Measurements from ENCODE around the gene MORN1.

DNA sequence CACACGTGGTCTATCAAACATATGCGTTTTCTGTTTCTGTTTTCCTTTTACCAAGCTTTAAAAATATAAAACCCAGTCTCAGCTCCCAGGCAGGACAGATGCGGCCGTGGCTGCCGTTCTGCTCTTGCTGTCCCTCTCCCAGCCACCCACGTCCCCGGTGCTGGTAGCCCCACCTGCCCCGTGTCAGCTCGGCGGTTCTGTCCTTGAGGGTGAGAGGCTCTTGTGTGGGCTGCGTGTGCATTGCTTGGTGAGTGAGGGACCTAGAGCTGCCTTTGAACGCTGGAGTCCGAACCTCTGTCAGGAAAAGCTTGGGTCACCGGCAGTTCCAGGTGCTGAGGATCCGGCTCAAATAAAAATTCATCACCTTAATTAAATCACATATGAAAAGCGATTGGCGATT, 4.7 kb upstream of the MORN1 start:
- TF ChIP-seq, protein P1, sequence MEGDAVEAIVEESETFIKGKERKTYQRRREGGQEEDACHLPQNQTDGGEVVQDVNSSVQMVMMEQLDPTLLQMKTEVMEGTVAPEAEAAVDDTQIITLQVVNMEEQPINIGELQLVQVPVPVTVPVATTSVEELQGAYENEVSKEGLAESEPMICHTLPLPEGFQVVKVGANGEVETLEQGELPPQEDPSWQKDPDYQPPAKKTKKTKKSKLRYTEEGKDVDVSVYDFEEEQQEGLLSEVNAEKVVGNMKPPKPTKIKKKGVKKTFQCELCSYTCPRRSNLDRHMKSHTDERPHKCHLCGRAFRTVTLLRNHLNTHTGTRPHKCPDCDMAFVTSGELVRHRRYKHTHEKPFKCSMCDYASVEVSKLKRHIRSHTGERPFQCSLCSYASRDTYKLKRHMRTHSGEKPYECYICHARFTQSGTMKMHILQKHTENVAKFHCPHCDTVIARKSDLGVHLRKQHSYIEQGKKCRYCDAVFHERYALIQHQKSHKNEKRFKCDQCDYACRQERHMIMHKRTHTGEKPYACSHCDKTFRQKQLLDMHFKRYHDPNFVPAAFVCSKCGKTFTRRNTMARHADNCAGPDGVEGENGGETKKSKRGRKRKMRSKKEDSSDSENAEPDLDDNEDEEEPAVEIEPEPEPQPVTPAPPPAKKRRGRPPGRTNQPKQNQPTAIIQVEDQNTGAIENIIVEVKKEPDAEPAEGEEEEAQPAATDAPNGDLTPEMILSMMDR (IDR thresholded peaks at IDR 0.05; ENCODE audit: low read depth, low read length, missing input control) = no peak
- TF ChIP-seq, protein P2, sequence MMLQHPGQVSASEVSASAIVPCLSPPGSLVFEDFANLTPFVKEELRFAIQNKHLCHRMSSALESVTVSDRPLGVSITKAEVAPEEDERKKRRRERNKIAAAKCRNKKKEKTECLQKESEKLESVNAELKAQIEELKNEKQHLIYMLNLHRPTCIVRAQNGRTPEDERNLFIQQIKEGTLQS (IDR thresholded peaks at IDR 0.05) = no peak
- TF ChIP-seq, protein P3, sequence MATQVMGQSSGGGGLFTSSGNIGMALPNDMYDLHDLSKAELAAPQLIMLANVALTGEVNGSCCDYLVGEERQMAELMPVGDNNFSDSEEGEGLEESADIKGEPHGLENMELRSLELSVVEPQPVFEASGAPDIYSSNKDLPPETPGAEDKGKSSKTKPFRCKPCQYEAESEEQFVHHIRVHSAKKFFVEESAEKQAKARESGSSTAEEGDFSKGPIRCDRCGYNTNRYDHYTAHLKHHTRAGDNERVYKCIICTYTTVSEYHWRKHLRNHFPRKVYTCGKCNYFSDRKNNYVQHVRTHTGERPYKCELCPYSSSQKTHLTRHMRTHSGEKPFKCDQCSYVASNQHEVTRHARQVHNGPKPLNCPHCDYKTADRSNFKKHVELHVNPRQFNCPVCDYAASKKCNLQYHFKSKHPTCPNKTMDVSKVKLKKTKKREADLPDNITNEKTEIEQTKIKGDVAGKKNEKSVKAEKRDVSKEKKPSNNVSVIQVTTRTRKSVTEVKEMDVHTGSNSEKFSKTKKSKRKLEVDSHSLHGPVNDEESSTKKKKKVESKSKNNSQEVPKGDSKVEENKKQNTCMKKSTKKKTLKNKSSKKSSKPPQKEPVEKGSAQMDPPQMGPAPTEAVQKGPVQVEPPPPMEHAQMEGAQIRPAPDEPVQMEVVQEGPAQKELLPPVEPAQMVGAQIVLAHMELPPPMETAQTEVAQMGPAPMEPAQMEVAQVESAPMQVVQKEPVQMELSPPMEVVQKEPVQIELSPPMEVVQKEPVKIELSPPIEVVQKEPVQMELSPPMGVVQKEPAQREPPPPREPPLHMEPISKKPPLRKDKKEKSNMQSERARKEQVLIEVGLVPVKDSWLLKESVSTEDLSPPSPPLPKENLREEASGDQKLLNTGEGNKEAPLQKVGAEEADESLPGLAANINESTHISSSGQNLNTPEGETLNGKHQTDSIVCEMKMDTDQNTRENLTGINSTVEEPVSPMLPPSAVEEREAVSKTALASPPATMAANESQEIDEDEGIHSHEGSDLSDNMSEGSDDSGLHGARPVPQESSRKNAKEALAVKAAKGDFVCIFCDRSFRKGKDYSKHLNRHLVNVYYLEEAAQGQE (IDR thresholded peaks at IDR 0.05) = no peak
- TF ChIP-seq GABPA (IDR thresholded peaks at IDR 0.05 in 1 of 2, conservative IDR thresholded peaks at IDR 0.05 in 1 of 2) = no peak
- TF ChIP-seq YY1 (IDR thresholded peaks at IDR 0.05) = no peak
- TF ChIP-seq SP1 (IDR thresholded peaks at IDR 0.05) = no peak
- TF ChIP-seq TAF1 (conservative IDR thresholded peaks at IDR 0.05) = no peak
- no peak for TF ChIP-seq FOXA1 (IDR thresholded peaks at IDR 0.05)
- no peak for TF ChIP-seq RXRA (IDR thresholded peaks at IDR 0.05)
- TF ChIP-seq RAD21 (IDR thresholded peaks at IDR 0.05) = no peak
- TF ChIP-seq, protein P4, sequence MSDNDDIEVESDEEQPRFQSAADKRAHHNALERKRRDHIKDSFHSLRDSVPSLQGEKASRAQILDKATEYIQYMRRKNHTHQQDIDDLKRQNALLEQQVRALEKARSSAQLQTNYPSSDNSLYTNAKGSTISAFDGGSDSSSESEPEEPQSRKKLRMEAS (IDR thresholded peaks at IDR 0.05) = no peak
- TF ChIP-seq JUND (IDR thresholded peaks at IDR 0.05) = no peak

All from liver (tissue), 3 donors.